Dendritic cell treated with granulocyte-macrophage colony-stimulating factor and Interleukin-4, amounts not matched to agents 40 ng/mL and 50 ng/mL, for 4 days (primary cell): ENCODE measurements around the gene VCL.
"Not testable (repeated sequence)": the region's sequence is repeated elsewhere in the genome, so short reads cannot be mapped to it uniquely, and the experiment has no call there.

ENCODE experiments used
- H3K27ac Mint-ChIP-seq: one replicate; pipeline ENCODE4 v1.8.0; 2022; ENCODE audit warnings: mild to moderate bottlenecking, mixed read lengths
- H3K27me3 Mint-ChIP-seq: one replicate; pipeline ENCODE4 v1.8.0; 2022; ENCODE audit warnings: mild to moderate bottlenecking, mixed read lengths
- H3K36me3 Mint-ChIP-seq: one replicate; pipeline ENCODE4 v1.8.0; 2022; ENCODE audit warnings: low read depth, mixed read lengths
- H3K4me1 Mint-ChIP-seq: one replicate; pipeline ENCODE4 v1.8.0; 2022; ENCODE audit warnings: low read depth, mixed read lengths
- H3K4me3 Mint-ChIP-seq: one replicate; pipeline ENCODE4 v1.8.0; 2022; ENCODE audit warnings: mild to moderate bottlenecking, moderate library complexity, mixed read lengths
- H3K9me3 Mint-ChIP-seq: one replicate; pipeline ENCODE4 v1.8.0; 2022; ENCODE audit warnings: mixed read lengths
- intact Hi-C: fragments of 100-400 bp; cut with micrococcal nuclease; formaldehyde crosslinking; loops from one replicate; pipeline ENCODE4 v1.15.0; 2022

The VCL gene

DNA sequence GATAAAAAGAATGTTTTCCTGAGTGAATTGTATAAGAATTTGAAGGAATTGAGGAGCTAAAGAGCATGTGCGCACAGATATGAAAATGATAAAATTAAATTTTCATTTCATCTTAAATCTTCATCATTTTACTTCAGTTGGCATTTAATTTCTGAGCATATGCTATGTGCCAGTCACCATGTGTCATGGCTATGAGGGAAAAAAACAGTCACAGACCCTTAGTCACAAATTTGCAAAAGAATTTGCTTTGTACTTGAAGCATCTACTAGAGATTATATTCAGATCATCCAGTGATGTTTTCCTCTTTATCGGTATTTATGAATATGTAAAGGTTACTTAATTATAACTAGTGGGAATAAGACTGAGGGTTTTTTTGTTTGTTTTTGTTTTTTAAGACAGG lies 29.8 kb downstream of the VCL start:
- Mint-ChIP-seq H3K9me3 (no peaks in the 10 kb centered on the region), H3K36me3 (peaks cover 61% of the 10 kb centered on the region), H3K27me3 (no peaks in the 10 kb centered on the region), H3K4me3 (no peak overlapping the region), H3K4me1 (peaks cover 42% of the 10 kb centered on the region), H3K27ac (no peak overlapping the region)
- intact Hi-C loops = loop anchor here (5.0 kb wide), 1 partner anchor 35 kb away; no protein-coding TSS in a partner anchor

DNA sequence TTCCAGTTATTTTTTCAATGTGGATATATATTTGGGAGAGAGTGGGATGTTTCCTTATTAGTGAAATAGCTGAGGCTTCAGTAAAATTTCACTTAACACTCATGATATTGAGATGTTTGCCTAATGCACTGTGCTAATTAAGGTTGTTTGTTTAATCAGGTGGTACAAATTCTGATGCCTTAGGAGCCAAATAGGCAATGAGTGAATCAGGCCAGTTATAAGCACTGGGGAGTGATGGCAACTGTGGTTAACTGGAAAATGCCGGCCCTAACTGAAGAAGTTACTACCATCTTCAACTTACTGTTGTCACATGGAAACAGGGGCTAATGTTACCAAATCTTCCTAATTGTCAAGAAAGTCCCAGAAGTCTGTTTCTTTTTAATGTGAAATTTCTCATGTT lies 32.0 kb downstream of the VCL start:
- Mint-ChIP-seq H3K9me3 (no peaks in the 10 kb centered on the region), H3K36me3 (peaks cover 65% of the 10 kb centered on the region), H3K27ac (no peak overlapping the region), H3K27me3 (no peaks in the 10 kb centered on the region), H3K4me1 (peaks cover 64% of the 10 kb centered on the region), H3K4me3 (no peak overlapping the region)
- intact Hi-C loops = loop anchor here (5.0 kb wide), 1 partner anchor 32 kb away; no protein-coding TSS in a partner anchor

DNA sequence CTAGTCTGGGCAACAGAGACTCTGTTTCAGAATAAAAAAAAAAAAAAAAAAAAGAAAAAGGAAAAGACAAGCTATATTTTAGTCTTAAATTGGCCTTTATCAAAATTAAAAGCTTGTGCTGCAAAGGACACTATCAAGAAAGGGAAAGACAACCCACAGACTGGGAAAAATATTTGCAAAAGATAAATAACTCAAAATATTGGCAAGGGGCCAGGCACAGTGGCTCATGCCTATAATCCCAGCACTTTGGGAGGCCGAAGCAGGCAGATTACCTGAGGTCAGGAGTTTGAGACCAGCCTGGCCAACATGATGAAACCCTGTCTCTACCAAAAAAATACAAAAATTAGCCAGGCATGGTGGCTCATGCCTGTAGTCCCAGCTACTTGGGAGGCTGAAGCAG lies 34.3 kb downstream of the VCL start:
- intact Hi-C loops = not testable (repeated sequence)
- peaks cover 52% of the 10 kb centered on the region for H3K4me1 Mint-ChIP-seq

DNA sequence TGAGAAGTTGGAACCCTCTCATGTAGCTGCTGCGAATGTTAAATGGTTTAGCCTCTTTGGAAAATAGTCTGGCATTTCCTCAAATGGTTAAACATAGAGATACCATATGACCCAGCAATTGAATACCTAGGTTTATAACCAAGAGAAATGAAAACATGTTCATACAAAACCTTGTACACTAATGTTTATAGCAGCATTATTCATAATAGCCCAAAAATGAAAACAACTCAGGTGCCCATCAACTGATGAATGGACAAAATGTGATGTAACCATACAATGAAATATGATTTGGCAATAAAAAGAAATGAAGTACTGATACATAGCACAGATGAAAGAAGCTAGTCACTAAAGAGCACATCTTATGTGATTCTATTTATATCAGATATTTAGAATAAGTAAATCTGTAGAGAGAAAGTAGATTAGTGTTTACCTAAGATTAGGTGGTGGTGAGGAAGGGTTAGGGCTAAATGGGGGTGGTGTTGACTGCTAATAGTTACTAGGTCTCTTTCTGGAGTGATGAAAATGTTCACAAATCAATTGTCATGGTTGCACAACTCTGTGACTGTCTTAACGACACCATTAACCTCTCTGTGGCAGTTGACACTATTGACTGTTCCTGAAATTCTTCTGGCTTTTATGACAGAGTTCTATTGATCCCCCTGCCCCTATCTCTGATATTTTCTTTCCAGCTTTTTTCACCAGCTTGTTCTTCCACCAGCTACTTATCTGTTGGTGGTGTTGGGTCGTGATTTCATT lies 35.2 kb downstream of the VCL start:
- H3K36me3 Mint-ChIP-seq = peaks cover 57% of the 10 kb centered on the region
- H3K27ac Mint-ChIP-seq = peak overlapping the region; percentile 38
- peaks cover 55% of the 10 kb centered on the region for H3K4me1 Mint-ChIP-seq
- no peaks in the 10 kb centered on the region for H3K27me3 Mint-ChIP-seq
- intact Hi-C loops = no loop called here
- H3K4me3 Mint-ChIP-seq = no peak overlapping the region
- H3K9me3 Mint-ChIP-seq = no peaks in the 10 kb centered on the region

More for the DNA sequence above, 34.3 kb downstream of the VCL start:
- peaks cover 54% of the 10 kb centered on the region for H3K36me3 Mint-ChIP-seq
- not testable (repeated sequence) for H3K9me3 Mint-ChIP-seq, H3K4me3 Mint-ChIP-seq, H3K27ac Mint-ChIP-seq, H3K27me3 Mint-ChIP-seq

DNA sequence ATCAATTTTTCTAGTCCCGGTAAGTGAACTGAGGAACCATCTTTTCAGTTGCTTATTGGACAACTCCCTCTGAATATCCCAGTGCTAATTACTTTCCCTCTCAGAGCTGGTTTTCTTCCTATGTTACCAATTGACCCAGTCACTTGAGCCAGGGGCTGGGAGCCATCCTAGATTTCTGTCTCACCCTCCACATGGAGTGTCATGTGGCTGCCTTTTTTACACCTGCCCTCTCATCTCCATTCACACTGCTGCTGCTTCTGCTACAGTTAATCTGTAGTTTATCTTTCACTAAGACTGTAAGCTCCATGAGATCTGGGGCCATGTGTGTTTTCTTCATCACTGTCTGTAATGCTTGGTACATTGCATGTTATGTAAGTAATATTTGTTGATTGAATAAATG lies 35.8 kb downstream of the VCL start:
- H3K27ac Mint-ChIP-seq = peak overlapping the region; percentile 38
- H3K36me3 Mint-ChIP-seq = peaks cover 60% of the 10 kb centered on the region
- no peaks in the 10 kb centered on the region for H3K9me3 Mint-ChIP-seq
- intact Hi-C loops = no loop called here
- no peak overlapping the region for H3K4me3 Mint-ChIP-seq
- no peaks in the 10 kb centered on the region for H3K27me3 Mint-ChIP-seq
- peaks cover 60% of the 10 kb centered on the region for H3K4me1 Mint-ChIP-seq

DNA sequence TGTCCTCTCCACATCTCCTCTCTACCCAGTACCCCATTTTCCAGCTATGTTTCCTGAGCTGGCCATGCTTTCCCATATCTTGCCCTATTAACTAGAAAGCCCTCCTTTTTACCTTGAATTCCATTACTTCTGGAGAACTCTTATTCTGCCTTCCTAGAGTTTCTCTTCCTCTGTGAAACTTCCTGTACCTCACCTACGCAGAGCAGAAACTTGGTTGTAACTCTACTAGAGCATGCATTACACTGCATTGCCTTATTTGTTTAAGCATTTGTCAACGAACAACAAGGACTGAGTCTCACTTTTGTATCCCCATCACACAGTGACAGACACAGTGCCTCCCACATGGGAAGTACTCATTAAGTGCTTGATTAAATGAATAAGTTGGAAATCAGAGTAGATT lies 36.4 kb downstream of the VCL start:
- intact Hi-C loops = no loop called here
- no peaks in the 10 kb centered on the region for H3K9me3 Mint-ChIP-seq
- no peak overlapping the region for H3K4me3 Mint-ChIP-seq
- H3K27ac Mint-ChIP-seq = peak overlapping the region; percentile 38
- H3K4me1 Mint-ChIP-seq = peaks cover 63% of the 10 kb centered on the region
- H3K27me3 Mint-ChIP-seq = no peaks in the 10 kb centered on the region
- H3K36me3 Mint-ChIP-seq = peaks cover 62% of the 10 kb centered on the region

DNA sequence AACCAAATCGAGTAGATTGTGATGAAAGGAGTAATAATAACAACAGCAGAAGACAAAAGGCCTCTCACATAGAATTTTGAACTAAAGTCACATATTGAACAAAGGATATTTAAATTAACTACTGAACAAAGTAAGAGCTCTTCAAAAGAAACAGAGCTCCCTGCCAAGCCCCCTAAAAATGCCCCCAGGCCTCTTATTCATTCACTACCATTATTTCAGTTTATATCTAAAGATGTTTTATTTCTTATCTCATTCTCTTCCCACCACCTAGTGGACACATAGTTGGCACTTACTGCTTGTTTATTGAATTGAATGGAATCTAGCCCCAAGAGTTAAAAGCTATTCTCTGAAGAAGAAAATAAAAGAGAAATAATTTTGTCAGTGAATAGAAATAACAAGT lies 37.4 kb downstream of the VCL start:
- H3K36me3 Mint-ChIP-seq = peaks cover 54% of the 10 kb centered on the region
- H3K27me3 Mint-ChIP-seq = no peaks in the 10 kb centered on the region
- H3K27ac Mint-ChIP-seq = peak overlapping the region; percentile 38
- H3K4me1 Mint-ChIP-seq = peaks cover 71% of the 10 kb centered on the region
- intact Hi-C loops = no loop called here
- H3K9me3 Mint-ChIP-seq = no peaks in the 10 kb centered on the region
- no peak overlapping the region for H3K4me3 Mint-ChIP-seq

DNA sequence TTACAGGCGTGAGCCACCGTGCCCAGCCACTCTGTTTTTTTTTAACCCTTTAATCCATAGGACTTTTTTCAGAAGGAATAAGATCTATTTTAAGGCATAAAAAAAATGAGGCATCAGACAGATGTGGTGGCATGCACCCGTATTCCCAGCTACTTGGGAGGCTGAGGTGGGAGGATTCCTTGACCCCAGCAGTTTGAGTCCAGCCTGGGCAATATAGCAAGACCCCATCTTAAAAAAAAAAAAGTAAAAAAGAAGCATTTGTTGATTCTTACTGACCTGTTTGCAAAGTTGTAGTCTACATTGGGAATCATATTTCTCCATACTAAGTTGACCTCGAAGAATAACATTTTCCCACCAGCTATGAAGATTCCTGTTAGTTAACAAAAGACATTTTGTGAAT lies 38.6 kb downstream of the VCL start:
- intact Hi-C loops = no loop called here
- H3K4me3 Mint-ChIP-seq = no peak overlapping the region
- peaks cover 42% of the 10 kb centered on the region for H3K36me3 Mint-ChIP-seq
- no peak overlapping the region for H3K27ac Mint-ChIP-seq
- H3K9me3 Mint-ChIP-seq = no peaks in the 10 kb centered on the region
- H3K27me3 Mint-ChIP-seq = no peaks in the 10 kb centered on the region
- peaks cover 70% of the 10 kb centered on the region for H3K4me1 Mint-ChIP-seq

DNA sequence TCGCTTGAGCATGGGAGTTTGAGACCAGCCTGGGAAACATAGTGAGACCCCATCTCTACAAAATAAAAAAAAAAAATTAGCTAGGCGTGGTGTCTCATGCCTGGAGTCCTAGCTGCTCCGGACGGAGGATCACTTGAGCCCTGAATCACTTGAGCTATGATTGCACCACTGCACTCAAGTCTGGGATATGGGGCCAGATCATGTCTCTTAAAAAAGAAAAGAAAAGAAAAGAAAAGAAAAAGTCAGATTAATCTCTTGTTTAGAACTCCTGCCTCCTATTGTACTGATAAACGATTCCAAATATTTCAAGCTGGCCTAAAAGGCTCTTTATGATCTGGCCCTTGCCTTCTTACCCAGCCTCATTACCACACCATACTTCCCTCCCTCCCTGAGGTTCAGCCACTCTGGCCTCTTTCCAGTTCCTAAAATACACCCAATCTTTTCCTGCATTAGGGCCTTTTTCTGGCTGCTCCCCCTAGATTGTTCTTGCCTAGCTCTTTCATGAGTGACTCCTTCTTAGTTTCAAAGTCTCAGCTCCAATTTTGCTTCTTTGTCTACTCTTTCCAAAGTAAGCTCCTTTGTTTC lies 41.7 kb downstream of the VCL start:
- peak overlapping the region; percentile 77 for H3K27ac Mint-ChIP-seq
- peak overlapping the region; percentile 11 for H3K4me3 Mint-ChIP-seq
- peaks cover 47% of the 10 kb centered on the region for H3K36me3 Mint-ChIP-seq
- intact Hi-C loops = no loop called here
- peaks cover 48% of the 10 kb centered on the region for H3K4me1 Mint-ChIP-seq
- no peaks in the 10 kb centered on the region for H3K27me3 Mint-ChIP-seq
- no peaks in the 10 kb centered on the region for H3K9me3 Mint-ChIP-seq

DNA sequence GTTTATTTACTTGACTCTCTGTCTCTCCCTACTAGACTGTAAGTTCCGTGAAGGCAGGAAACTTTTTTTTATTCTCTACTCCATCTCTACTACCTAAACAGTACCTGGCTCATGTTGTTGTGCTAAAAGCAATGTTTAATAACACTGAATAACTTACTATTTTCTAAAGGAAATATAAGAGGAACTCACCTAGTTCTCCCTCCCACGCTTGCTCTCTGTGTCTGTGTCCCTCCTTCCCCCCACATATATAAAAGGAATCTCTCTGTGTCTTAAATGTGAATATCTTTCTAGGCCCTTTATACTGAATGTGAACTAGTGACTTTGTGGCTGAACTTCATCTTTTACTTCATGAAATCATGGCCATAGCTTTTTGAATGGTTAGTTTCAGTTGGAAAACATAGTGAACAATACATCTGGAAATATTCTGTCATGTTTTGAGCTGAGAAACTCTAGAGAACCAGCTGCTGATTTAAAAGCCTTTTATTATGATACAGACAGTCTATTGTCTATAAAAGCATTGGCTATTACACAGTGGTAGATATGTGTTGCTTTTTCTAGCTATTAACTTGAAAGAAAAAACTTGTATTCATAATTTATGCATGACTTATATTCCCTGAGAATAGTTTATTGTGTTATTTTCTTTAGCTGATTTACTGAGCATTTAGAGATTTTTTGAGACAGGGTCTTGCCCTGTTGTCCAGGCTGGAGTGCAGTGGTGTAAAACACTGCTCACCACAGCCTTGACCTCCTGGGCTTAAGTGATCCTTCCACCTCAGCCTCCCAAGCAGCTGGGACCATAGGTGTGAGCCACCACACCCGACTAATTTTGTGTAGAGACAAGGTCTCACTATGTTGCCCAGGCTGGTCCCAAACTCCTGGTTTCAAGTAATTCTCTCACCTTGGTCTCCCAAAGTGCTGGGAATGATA lies 42.5 kb downstream of the VCL start:
- Mint-ChIP-seq H3K27me3 (no peaks in the 10 kb centered on the region), H3K9me3 (no peaks in the 10 kb centered on the region), H3K4me1 (peaks cover 48% of the 10 kb centered on the region), H3K4me3 (no peak overlapping the region), H3K27ac (peak overlapping the region; percentile 77), H3K36me3 (peaks cover 55% of the 10 kb centered on the region)
- intact Hi-C loops = no loop called here

DNA sequence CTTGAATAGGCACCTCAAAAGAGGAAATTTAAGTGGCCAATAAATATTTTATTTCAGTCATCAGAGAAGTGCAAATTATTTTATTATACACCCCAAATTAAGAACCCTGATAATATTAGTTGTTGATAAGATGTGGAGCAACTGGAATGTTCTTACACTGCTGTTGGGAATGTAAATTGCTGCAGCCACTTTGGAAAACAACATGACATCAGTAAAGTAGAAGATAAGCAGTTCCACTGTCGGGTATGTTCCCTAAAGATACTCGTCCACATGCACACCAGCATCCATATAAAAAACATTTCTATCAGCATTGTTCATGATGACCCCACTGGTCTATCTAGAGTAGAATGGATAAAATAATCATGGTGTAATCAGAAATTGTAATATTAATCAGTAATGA lies 46.5 kb downstream of the VCL start:
- intact Hi-C loops = no loop called here
- Mint-ChIP-seq H3K27ac (no peak overlapping the region), H3K36me3 (peaks cover 42% of the 10 kb centered on the region), H3K4me3 (no peak overlapping the region), H3K4me1 (peaks cover 45% of the 10 kb centered on the region), H3K9me3 (no peaks in the 10 kb centered on the region), H3K27me3 (no peaks in the 10 kb centered on the region)

DNA sequence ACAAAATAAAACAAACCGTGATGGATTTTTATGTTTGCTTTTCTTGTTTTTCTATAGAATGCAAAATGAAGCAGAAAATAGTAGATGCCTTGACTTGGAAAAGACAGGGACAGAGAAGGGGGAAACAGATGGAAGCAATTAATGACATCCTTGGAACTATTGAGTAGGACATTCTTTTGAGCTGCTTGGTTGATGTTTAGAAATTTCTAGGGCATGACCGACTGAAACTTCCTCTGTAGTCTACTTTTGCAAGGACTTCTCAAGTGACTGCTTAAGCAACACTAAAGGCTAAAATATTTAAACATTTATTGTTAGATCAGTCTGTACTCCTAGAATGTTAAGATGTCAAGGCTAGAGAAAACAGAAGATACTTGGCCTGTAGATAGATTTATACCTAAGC lies 49.4 kb downstream of the VCL start:
- peaks cover 47% of the 10 kb centered on the region for H3K36me3 Mint-ChIP-seq
- intact Hi-C loops = no loop called here
- H3K27ac Mint-ChIP-seq = peak overlapping the region; percentile 52
- H3K4me3 Mint-ChIP-seq = no peak overlapping the region
- no peaks in the 10 kb centered on the region for H3K27me3 Mint-ChIP-seq
- no peaks in the 10 kb centered on the region for H3K9me3 Mint-ChIP-seq
- peaks cover 34% of the 10 kb centered on the region for H3K4me1 Mint-ChIP-seq

DNA sequence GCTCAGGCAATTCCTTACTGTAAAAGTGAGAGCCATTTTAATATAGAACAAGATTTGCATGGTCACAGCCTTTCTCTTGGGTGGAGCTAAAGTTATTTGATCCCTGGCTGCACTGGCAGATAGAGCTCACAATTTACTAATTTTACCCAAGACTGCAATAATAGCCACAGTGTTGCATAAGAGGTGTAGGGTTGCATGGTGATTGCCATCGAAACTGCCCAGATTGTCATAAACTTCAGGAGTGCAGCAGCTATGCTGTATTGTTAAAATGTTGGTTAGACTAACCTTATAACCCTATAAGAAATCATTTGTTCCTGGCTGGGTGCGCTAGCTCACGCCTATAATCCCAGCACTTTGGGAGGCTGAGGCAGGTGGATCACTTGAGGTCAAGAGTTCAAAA lies 50.0 kb downstream of the VCL start:
- Mint-ChIP-seq H3K4me3 (no peak overlapping the region), H3K27ac (peak overlapping the region; percentile 52)

DNA sequence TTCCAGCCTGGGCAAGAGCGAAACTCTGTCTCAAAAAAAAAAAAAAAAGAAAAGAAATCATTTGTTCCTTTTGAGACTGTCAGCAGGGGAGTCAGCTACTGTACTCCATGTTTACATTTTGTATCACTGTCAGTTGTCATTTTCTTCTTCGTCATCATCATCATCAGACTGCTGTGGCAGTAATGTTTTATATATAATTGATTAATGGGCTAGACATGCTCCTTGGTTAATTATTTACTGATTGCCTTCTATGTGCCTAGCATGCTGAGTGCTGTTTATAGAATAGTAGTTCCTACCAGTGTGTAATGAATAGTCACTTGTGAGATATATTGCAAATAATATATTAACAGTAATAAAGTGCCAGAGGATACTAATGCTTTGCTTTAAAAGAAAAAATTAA lies 50.5 kb downstream of the VCL start:
- Mint-ChIP-seq H3K9me3 (no peaks in the 10 kb centered on the region), H3K27ac (no peak overlapping the region), H3K4me1 (peaks cover 37% of the 10 kb centered on the region), H3K27me3 (no peaks in the 10 kb centered on the region), H3K36me3 (peaks cover 46% of the 10 kb centered on the region), H3K4me3 (no peak overlapping the region)
- intact Hi-C loops = no loop called here

More for the DNA sequence above, 50.0 kb downstream of the VCL start:
- intact Hi-C loops = no loop called here
- Mint-ChIP-seq H3K27me3 (no peaks in the 10 kb centered on the region), H3K9me3 (no peaks in the 10 kb centered on the region), H3K36me3 (peaks cover 47% of the 10 kb centered on the region), H3K4me1 (peaks cover 34% of the 10 kb centered on the region)
